Measurements from ENCODE around the gene MGRN1. TPM values are rescaled to one million over a fixed set of nuclear protein-coding genes. Genes with fewer than 3 reads are reported as not detected.

The MGRN1 gene
- total RNA-seq, 2 donors from 2014 or later, result 56.0 to 64.5 TPM

- peaks cover 32% of the 10 kb centered on the region for H3K36me3 ChIP-seq
- no peak for TF ChIP-seq CTCF (IDR thresholded peaks at IDR 0.05)
- H3K27me3 ChIP-seq (replicated peaks; ENCODE audit: insufficient read depth), result no peaks in the 10 kb centered on the region
- no peak for DNase-seq (ENCODE audit: low spot score)
- peaks cover 0 to 13% of the 10 kb centered on the region in 2 donors for H3K4me1 ChIP-seq (ENCODE audit: control insufficient read depth in 1 of 2, low read depth in 2 of 2)
- ATAC-seq (ENCODE audit: insufficient number of reproducible peaks, low FRiP score, low read depth), result no peak
- no peaks in the 10 kb centered on the region for H3K9me3 ChIP-seq
- H3K27ac ChIP-seq, result no peak overlapping the region
- no peak overlapping the region for H3K4me3 ChIP-seq
Measured at GRCh38 chr16:4659363-4660353, 35.0 kb downstream of the MGRN1 start.

- Histone ChIP-seq H3K4me1 (ENCODE audit: control insufficient read depth in 1 of 2, low read depth in 2 of 2) (peaks cover 0 to 13% of the 10 kb centered on the region in 2 donors), H3K27ac (no peak overlapping the region), H3K36me3 (peaks cover 38% of the 10 kb centered on the region), H3K9me3 (no peaks in the 10 kb centered on the region), H3K27me3 (replicated peaks; ENCODE audit: insufficient read depth) (no peaks in the 10 kb centered on the region), H3K4me3 (no peak overlapping the region)
- TF ChIP-seq CTCF (IDR thresholded peaks at IDR 0.05), result no peak
- ATAC-seq (ENCODE audit: insufficient number of reproducible peaks, low FRiP score, low read depth), result no peak
- DNase-seq (ENCODE audit: low spot score), result no peak
Measured at GRCh38 chr16:4660454-4661007, 35.9 kb downstream of the MGRN1 start.

GRCh38 chr16:4661661-4662060 is 37.0 kb downstream of the MGRN1 start:
- no peak for TF ChIP-seq CTCF (IDR thresholded peaks at IDR 0.05)

GRCh38 chr16:4663465-4663776 is 38.8 kb downstream of the MGRN1 start:
- Histone ChIP-seq H3K27ac (no peak overlapping the region), H3K4me3 (no peak overlapping the region), H3K27me3 (replicated peaks; ENCODE audit: insufficient read depth) (no peaks in the 10 kb centered on the region), H3K36me3 (peaks cover 25% of the 10 kb centered on the region), H3K4me1 (ENCODE audit: control insufficient read depth in 1 of 2, low read depth in 2 of 2) (peaks cover 0 to 13% of the 10 kb centered on the region in 2 donors), H3K9me3 (no peaks in the 10 kb centered on the region)
- DNase-seq (ENCODE audit: low spot score) (no peak), ATAC-seq (ENCODE audit: insufficient number of reproducible peaks, low FRiP score, low read depth) (no peak)
- TF ChIP-seq CTCF (IDR thresholded peaks at IDR 0.05), result no peak

More at GRCh38 chr16:4661661-4662060, 37.0 kb downstream of the MGRN1 start:
- Histone ChIP-seq H3K36me3 (peaks cover 38% of the 10 kb centered on the region), H3K9me3 (no peaks in the 10 kb centered on the region), H3K4me3 (no peak overlapping the region), H3K27me3 (replicated peaks; ENCODE audit: insufficient read depth) (no peaks in the 10 kb centered on the region), H3K4me1 (ENCODE audit: control insufficient read depth in 1 of 2, low read depth in 2 of 2) (peaks cover 0 to 13% of the 10 kb centered on the region in 2 donors), H3K27ac (no peak overlapping the region)
- ATAC-seq (ENCODE audit: insufficient number of reproducible peaks, low FRiP score, low read depth), result no peak
- DNase-seq (ENCODE audit: low spot score), result no peak

- no peak overlapping the region for H3K4me3 ChIP-seq
- no peak for DNase-seq (ENCODE audit: low spot score)
- no peaks in the 10 kb centered on the region for H3K27me3 ChIP-seq (replicated peaks; ENCODE audit: insufficient read depth)
- H3K36me3 ChIP-seq, result peaks cover 20% of the 10 kb centered on the region
- H3K4me1 ChIP-seq (ENCODE audit: control insufficient read depth in 1 of 2, low read depth in 2 of 2), result peaks cover 0 to 13% of the 10 kb centered on the region in 2 donors
- no peak overlapping the region for H3K27ac ChIP-seq
- no peaks in the 10 kb centered on the region for H3K9me3 ChIP-seq
- no peak for TF ChIP-seq CTCF (IDR thresholded peaks at IDR 0.05)
- no peak for ATAC-seq (ENCODE audit: insufficient number of reproducible peaks, low FRiP score, low read depth)
Measured at GRCh38 chr16:4663777-4664465, 39.3 kb downstream of the MGRN1 start.

Data from thoracic aorta (tissue), 2 donors.